Choroid plexus epithelial cell (primary cell): ENCODE results near the gene IGFBP5.

Experiments
- DNase-seq: peaks from one replicate; pipeline ENCODE4 v3.0.0-alpha.2; 2010; ENCODE audit warnings: low read depth
- H3K4me3 ChIP-seq: 2 replicates; pipeline ENCODE4 v1.5.1; 2011; ENCODE audit warnings: low read depth, mild to moderate bottlenecking, control low read depth, low read length, moderate library complexity
- CTCF ChIP-seq: conservative IDR thresholded peaks from 2 replicates; pipeline ENCODE4 v1.5.1; 2011; ENCODE audit warnings: low read depth, mild to moderate bottlenecking, control low read depth, inconsistent platforms, low read length, moderate library complexity

Gene IGFBP5

DNA sequence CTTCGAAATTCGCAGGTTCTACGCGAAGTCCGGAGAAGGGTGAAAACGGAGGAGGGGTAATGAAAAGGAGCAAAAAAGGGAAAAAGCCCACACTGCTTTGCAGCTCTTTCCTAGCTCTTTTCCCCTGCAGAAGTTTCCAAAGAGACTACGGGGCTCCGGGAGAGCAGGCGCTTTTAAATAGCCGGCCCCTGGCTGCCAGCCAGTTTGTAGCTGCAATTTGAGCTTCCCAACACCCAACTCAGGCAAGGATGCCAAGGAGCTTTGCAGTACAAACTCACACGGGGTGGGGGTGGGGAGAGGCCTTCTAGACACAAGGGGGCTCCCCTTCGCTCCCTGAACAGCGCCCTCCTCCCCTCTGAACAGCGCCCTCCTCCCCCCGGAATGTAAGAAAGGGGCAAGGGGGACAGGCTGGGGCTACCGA is at the start of gene IGFBP5:
Gene IGFBP5 (minus strand): TSS at position 149 of the 421 bp plus-strand sequence. CDS start 774 bp downstream, outside the sequence.
- peak within 1 kb of the TSS; percentile 73 for H3K4me3 ChIP-seq
- peak; percentile 94 for DNase-seq
- TF ChIP-seq CTCF, result peak; percentile 46

- peak; percentile 83 for DNase-seq
- no peak overlapping the region for H3K4me3 ChIP-seq
- TF ChIP-seq CTCF, result no peak
Observed at GRCh38 chr2:216743781-216744180, 48.4 kb upstream of the IGFBP5 start.

DNA sequence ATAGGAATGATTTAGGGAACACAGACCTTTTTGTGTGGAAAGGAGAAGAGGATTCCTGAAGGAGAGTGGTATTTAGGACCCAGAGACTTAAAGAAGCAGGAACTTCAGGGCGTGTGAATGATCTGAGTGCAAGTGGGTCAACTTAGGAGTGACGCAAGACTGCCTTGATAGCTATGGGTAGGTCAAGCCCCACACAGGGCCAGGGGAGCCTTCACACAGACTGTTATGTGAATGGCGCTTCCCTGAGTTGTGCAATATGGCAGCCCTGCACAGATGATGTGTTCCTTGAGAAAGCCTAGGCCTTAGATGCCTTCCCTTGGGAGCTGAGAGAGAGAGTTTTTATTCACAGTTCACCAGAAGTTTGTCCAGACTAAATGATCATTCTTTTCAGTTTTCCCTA is 47.1 kb upstream of the IGFBP5 start:
- no peak for TF ChIP-seq CTCF
- H3K4me3 ChIP-seq, result no peak overlapping the region
- peak; percentile 83 for DNase-seq

- no peak overlapping the region for H3K4me3 ChIP-seq
- no peak for DNase-seq
- TF ChIP-seq CTCF, result no peak
Observed at GRCh38 chr2:216741223-216741593, 45.9 kb upstream of the IGFBP5 start.

- DNase-seq, result peak; percentile 90
- H3K4me3 ChIP-seq, result no peak overlapping the region
- TF ChIP-seq CTCF, result no peak
Observed at GRCh38 chr2:216740557-216741222, 45.3 kb upstream of the IGFBP5 start.

- no peak for TF ChIP-seq CTCF
- H3K4me3 ChIP-seq, result no peak overlapping the region
- no peak for DNase-seq
Observed at GRCh38 chr2:216739035-216739434, 43.7 kb upstream of the IGFBP5 start.

DNA sequence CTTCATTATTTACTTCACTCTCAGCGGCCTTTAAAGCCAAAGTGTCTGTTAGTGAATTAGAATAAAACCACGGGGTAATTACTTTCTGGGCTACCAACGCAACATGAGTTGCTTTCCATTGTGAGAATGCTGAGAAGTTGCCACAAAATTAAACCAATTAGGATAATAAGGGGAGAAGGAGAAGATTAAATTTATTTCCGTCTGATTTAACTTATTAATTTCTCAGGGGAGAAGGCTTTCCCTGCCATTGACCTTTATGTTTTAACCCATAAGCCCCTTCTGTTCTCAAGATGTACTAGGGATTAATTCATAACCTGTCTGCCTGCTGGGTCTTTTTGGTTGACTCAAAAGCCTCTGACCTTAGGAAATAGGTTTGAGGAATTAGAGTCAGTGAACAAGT is 42.3 kb upstream of the IGFBP5 start:
- no peak overlapping the region for H3K4me3 ChIP-seq
- DNase-seq, result no peak
- no peak for TF ChIP-seq CTCF
